Measurements from ENCODE around the gene DTD1.

Gene DTD1

GRCh38 chr20:18721551-18722115 lies 133.8 kb downstream of the DTD1 start:
- Histone ChIP-seq H4K8ac (ENCODE audit: low read depth, low read length) (no peak overlapping the region), H3K23ac (ENCODE audit: low read depth, low read length, poor library complexity) (no peak overlapping the region), H3K79me1 (ENCODE audit: low read depth, low read length) (peaks cover 3% of the 10 kb centered on the region), H3K4me3 (ENCODE audit: low read length in 2 of 2) (no peak overlapping the region), H3K18ac (ENCODE audit: low read length) (no peak overlapping the region), H2AFZ (ENCODE audit: low read length) (no peak overlapping the region), H3K4ac (ENCODE audit: low read length) (no peak overlapping the region), H4K91ac (ENCODE audit: low read depth, low read length, poor library complexity) (no peak overlapping the region), H3K9me3 (replicated peaks in 1 of 2; ENCODE audit: control insufficient read depth in 2 of 2, insufficient read depth in 1 of 2, low read depth in 1 of 2, low read length in 2 of 2) (peaks cover 0 to 5% of the 10 kb centered on the region in 2 donors), H2BK15ac (ENCODE audit: low read length) (no peak overlapping the region), H3K4me1 (ENCODE audit: control insufficient read depth in 2 of 2, insufficient read depth in 1 of 2, low read depth in 1 of 2, low read length in 2 of 2) (peaks cover 0 to 2% of the 10 kb centered on the region in 2 donors), H3K14ac (ENCODE audit: low read length) (peak overlapping the region; percentile 42), H3K4me2 (ENCODE audit: insufficient read depth, low read length, poor library complexity, severe bottlenecking) (no peak overlapping the region), H3K27ac (replicated peaks; ENCODE audit: low read length) (no peak overlapping the region), H2BK5ac (ENCODE audit: low read length) (no peak overlapping the region), H3K27me3 (ENCODE audit: control insufficient read depth in 3 of 3, insufficient read depth in 3 of 3, low read depth in 1 of 3, low read length in 3 of 3) (no peaks in the 10 kb centered on the region), H2BK120ac (ENCODE audit: low read depth, low read length) (no peak overlapping the region), H3K36me3 (replicated peaks in 1 of 2; ENCODE audit: control insufficient read depth in 2 of 2, insufficient read depth in 2 of 2, low read length in 2 of 2) (no peaks in the 10 kb centered on the region), H3K9ac (ENCODE audit: low read depth, low read length, poor library complexity) (no peak overlapping the region), H2BK12ac (ENCODE audit: low read length) (no peak overlapping the region), H2AK5ac (ENCODE audit: low read depth, low read length) (peak overlapping the region; percentile 56)
- no CpG with 5 or more reads among the region's 9 CpGs for WGBS, 2 donors (ENCODE audit: extremely low coverage in 2 of 2, insufficient read length in 2 of 2, insufficient replicate concordance in 1 of 2)
- no peak for DNase-seq (ENCODE audit: low spot score)

GRCh38 chr20:18722371-18722770 lies 134.5 kb downstream of the DTD1 start:
- Histone ChIP-seq H3K9me3 (replicated peaks in 1 of 2; ENCODE audit: control insufficient read depth in 2 of 2, insufficient read depth in 1 of 2, low read depth in 1 of 2, low read length in 2 of 2) (peaks cover 0 to 5% of the 10 kb centered on the region in 2 donors), H3K4ac (ENCODE audit: low read length) (no peak overlapping the region)

GRCh38 chr20:18724077-18724476 lies 136.2 kb downstream of the DTD1 start:
- Histone ChIP-seq H3K9ac (ENCODE audit: low read depth, low read length, poor library complexity) (no peak overlapping the region), H2BK120ac (ENCODE audit: low read depth, low read length) (no peak overlapping the region), H2AFZ (ENCODE audit: low read length) (no peak overlapping the region), H3K36me3 (replicated peaks in 1 of 2; ENCODE audit: control insufficient read depth in 2 of 2, insufficient read depth in 2 of 2, low read length in 2 of 2) (no peaks in the 10 kb centered on the region), H2BK12ac (ENCODE audit: low read length) (no peak overlapping the region), H3K27me3 (ENCODE audit: control insufficient read depth in 3 of 3, insufficient read depth in 3 of 3, low read depth in 1 of 3, low read length in 3 of 3) (no peaks in the 10 kb centered on the region), H4K91ac (ENCODE audit: low read depth, low read length, poor library complexity) (no peak overlapping the region), H2AK5ac (ENCODE audit: low read depth, low read length) (no peak overlapping the region), H3K4me1 (ENCODE audit: control insufficient read depth in 2 of 2, insufficient read depth in 1 of 2, low read depth in 1 of 2, low read length in 2 of 2) (peaks cover 0 to 2% of the 10 kb centered on the region in 2 donors), H4K8ac (ENCODE audit: low read depth, low read length) (no peak overlapping the region), H3K18ac (ENCODE audit: low read length) (no peak overlapping the region), H2BK15ac (ENCODE audit: low read length) (no peak overlapping the region), H3K4ac (ENCODE audit: low read length) (no peak overlapping the region), H3K23ac (ENCODE audit: low read depth, low read length, poor library complexity) (no peak overlapping the region), H3K9me3 (replicated peaks in 1 of 2; ENCODE audit: control insufficient read depth in 2 of 2, insufficient read depth in 1 of 2, low read depth in 1 of 2, low read length in 2 of 2) (peaks cover 0 to 5% of the 10 kb centered on the region in 2 donors), H3K4me2 (ENCODE audit: insufficient read depth, low read length, poor library complexity, severe bottlenecking) (no peak overlapping the region), H3K27ac (replicated peaks; ENCODE audit: low read length) (no peak overlapping the region), H3K79me1 (ENCODE audit: low read depth, low read length) (peaks cover 3% of the 10 kb centered on the region), H2BK5ac (ENCODE audit: low read length) (no peak overlapping the region), H3K14ac (ENCODE audit: low read length) (no peak overlapping the region), H3K4me3 (ENCODE audit: low read length in 2 of 2) (no peak overlapping the region)
- no CpG with 5 or more reads among the region's 3 CpGs for WGBS, 2 donors (ENCODE audit: extremely low coverage in 2 of 2, insufficient read length in 2 of 2, insufficient replicate concordance in 1 of 2)
- no peak for DNase-seq (ENCODE audit: low spot score)

More at GRCh38 chr20:18722371-18722770, 134.5 kb downstream of the DTD1 start:
- H3K9ac ChIP-seq (ENCODE audit: low read depth, low read length, poor library complexity): no peak overlapping the region
- H4K8ac ChIP-seq (ENCODE audit: low read depth, low read length): no peak overlapping the region
- no peaks in the 10 kb centered on the region for H3K36me3 ChIP-seq (replicated peaks in 1 of 2; ENCODE audit: control insufficient read depth in 2 of 2, insufficient read depth in 2 of 2, low read length in 2 of 2)
- no peak overlapping the region for H2BK5ac ChIP-seq (ENCODE audit: low read length)
- no peak overlapping the region for H2BK120ac ChIP-seq (ENCODE audit: low read depth, low read length)
- no peak overlapping the region for H3K18ac ChIP-seq (ENCODE audit: low read length)
- no peak overlapping the region for H4K91ac ChIP-seq (ENCODE audit: low read depth, low read length, poor library complexity)
- DNase-seq (ENCODE audit: low spot score): no peak
- H2AFZ ChIP-seq (ENCODE audit: low read length): no peak overlapping the region
- H3K4me1 ChIP-seq (ENCODE audit: control insufficient read depth in 2 of 2, insufficient read depth in 1 of 2, low read depth in 1 of 2, low read length in 2 of 2): peaks cover 0 to 2% of the 10 kb centered on the region in 2 donors
- no peak overlapping the region for H3K4me3 ChIP-seq (ENCODE audit: low read length in 2 of 2)
- no peaks in the 10 kb centered on the region for H3K27me3 ChIP-seq (ENCODE audit: control insufficient read depth in 3 of 3, insufficient read depth in 3 of 3, low read depth in 1 of 3, low read length in 3 of 3)
- H2BK12ac ChIP-seq (ENCODE audit: low read length): no peak overlapping the region
- H3K79me1 ChIP-seq (ENCODE audit: low read depth, low read length): peaks cover 3% of the 10 kb centered on the region
- no peak overlapping the region for H3K23ac ChIP-seq (ENCODE audit: low read depth, low read length, poor library complexity)
- WGBS, 2 donors (ENCODE audit: extremely low coverage in 2 of 2, insufficient read length in 2 of 2, insufficient replicate concordance in 1 of 2): no CpG with 5 or more reads among the region's 1 CpG
- H3K14ac ChIP-seq (ENCODE audit: low read length): no peak overlapping the region
- H3K27ac ChIP-seq (replicated peaks; ENCODE audit: low read length): no peak overlapping the region
- no peak overlapping the region for H2BK15ac ChIP-seq (ENCODE audit: low read length)
- no peak overlapping the region for H3K4me2 ChIP-seq (ENCODE audit: insufficient read depth, low read length, poor library complexity, severe bottlenecking)
- H2AK5ac ChIP-seq (ENCODE audit: low read depth, low read length): no peak overlapping the region

GRCh38 chr20:18724788-18725464 lies 137.1 kb downstream of the DTD1 start:
- H3K27me3 ChIP-seq (ENCODE audit: control insufficient read depth in 3 of 3, insufficient read depth in 3 of 3, low read depth in 1 of 3, low read length in 3 of 3): no peaks in the 10 kb centered on the region

More at GRCh38 chr20:18724788-18725464, 137.1 kb downstream of the DTD1 start:
- no CpG with 5 or more reads among the region's 4 CpGs for WGBS, 2 donors (ENCODE audit: extremely low coverage in 2 of 2, insufficient read length in 2 of 2, insufficient replicate concordance in 1 of 2)
- Histone ChIP-seq H3K4ac (ENCODE audit: low read length) (no peak overlapping the region), H2BK5ac (ENCODE audit: low read length) (no peak overlapping the region), H2BK15ac (ENCODE audit: low read length) (no peak overlapping the region), H3K27ac (replicated peaks; ENCODE audit: low read length) (no peak overlapping the region), H4K91ac (ENCODE audit: low read depth, low read length, poor library complexity) (no peak overlapping the region), H4K8ac (ENCODE audit: low read depth, low read length) (no peak overlapping the region), H3K79me1 (ENCODE audit: low read depth, low read length) (peaks cover 3% of the 10 kb centered on the region), H3K14ac (ENCODE audit: low read length) (no peak overlapping the region), H2AFZ (ENCODE audit: low read length) (no peak overlapping the region), H3K4me1 (ENCODE audit: control insufficient read depth in 2 of 2, insufficient read depth in 1 of 2, low read depth in 1 of 2, low read length in 2 of 2) (peaks cover 2 to 3% of the 10 kb centered on the region in 2 donors), H3K18ac (ENCODE audit: low read length) (no peak overlapping the region), H3K4me2 (ENCODE audit: insufficient read depth, low read length, poor library complexity, severe bottlenecking) (no peak overlapping the region), H3K9ac (ENCODE audit: low read depth, low read length, poor library complexity) (no peak overlapping the region), H3K9me3 (replicated peaks in 1 of 2; ENCODE audit: control insufficient read depth in 2 of 2, insufficient read depth in 1 of 2, low read depth in 1 of 2, low read length in 2 of 2) (peaks cover 0 to 5% of the 10 kb centered on the region in 2 donors), H2AK5ac (ENCODE audit: low read depth, low read length) (no peak overlapping the region), H3K23ac (ENCODE audit: low read depth, low read length, poor library complexity) (no peak overlapping the region), H2BK12ac (ENCODE audit: low read length) (no peak overlapping the region), H3K36me3 (replicated peaks in 1 of 2; ENCODE audit: control insufficient read depth in 2 of 2, insufficient read depth in 2 of 2, low read length in 2 of 2) (no peaks in the 10 kb centered on the region), H2BK120ac (ENCODE audit: low read depth, low read length) (no peak overlapping the region), H3K4me3 (ENCODE audit: low read length in 2 of 2) (no peak overlapping the region)
- DNase-seq (ENCODE audit: low spot score): no peak

All from neuronal stem cell (in vitro differentiated cells).